Gastrocnemius medialis (tissue), 4 donors: Measurements from ENCODE around the gene PTPA.

Experiments
- POLR2A ChIP-seq, 2 donors: fragments of 450-650 bp; IDR thresholded peaks; one replicate each; pipeline ENCODE4 v1.6.1; 2017; ENCODE audit warnings: antibody characterized with exemption in 2 of 2, mild to moderate bottlenecking in 2 of 2, moderate library complexity in 2 of 2
- TF ChIP-seq, protein P1 (sequence below), 5 experiments: fragments of 450-650 bp in 3 of 5; fragments of 200-600 bp in 2 of 5; sonication (generic) in 2 of 5; IDR thresholded peaks in 4 of 5; conservative IDR thresholded peaks in 1 of 5; 1 replicate in 4 of 5; 2 replicates in 1 of 5; pipeline ENCODE4 v1.5.1; 2016 to 2019; ENCODE audit warnings: antibody characterized with exemption in 5 of 5, mild to moderate bottlenecking in 3 of 5, moderate library complexity in 3 of 5

DNA sequence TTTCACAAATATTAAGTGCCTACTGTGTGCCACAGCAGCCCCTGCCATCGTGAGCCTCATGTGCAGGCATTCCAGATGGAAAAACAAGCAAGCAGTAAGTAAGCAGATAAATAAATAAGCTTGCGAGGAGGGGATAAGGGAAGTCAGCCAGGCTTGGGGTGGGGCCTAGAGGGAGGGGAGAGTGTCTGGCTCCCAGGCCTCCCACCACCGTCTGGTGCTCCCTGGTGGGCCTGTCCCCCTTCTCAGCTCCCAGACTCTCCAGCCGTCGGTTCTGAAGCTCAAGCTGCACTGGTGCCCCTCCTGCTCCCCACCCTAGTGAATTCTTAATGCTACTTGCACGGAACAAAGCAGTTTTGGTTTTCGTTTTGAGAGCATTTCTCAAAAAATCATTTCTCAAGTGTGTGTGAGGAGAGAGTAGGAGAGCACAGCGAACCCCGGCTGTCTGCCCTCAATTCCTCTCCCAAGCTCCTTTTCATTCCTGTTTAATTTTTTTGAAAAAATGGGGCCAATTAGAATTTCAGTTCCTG lies 73.4 kb downstream of the PTPA start:
- TF ChIP-seq, protein P1, sequence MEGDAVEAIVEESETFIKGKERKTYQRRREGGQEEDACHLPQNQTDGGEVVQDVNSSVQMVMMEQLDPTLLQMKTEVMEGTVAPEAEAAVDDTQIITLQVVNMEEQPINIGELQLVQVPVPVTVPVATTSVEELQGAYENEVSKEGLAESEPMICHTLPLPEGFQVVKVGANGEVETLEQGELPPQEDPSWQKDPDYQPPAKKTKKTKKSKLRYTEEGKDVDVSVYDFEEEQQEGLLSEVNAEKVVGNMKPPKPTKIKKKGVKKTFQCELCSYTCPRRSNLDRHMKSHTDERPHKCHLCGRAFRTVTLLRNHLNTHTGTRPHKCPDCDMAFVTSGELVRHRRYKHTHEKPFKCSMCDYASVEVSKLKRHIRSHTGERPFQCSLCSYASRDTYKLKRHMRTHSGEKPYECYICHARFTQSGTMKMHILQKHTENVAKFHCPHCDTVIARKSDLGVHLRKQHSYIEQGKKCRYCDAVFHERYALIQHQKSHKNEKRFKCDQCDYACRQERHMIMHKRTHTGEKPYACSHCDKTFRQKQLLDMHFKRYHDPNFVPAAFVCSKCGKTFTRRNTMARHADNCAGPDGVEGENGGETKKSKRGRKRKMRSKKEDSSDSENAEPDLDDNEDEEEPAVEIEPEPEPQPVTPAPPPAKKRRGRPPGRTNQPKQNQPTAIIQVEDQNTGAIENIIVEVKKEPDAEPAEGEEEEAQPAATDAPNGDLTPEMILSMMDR (IDR thresholded peaks at IDR 0.05 in 4 of 5, conservative IDR thresholded peaks at IDR 0.05 in 1 of 5), result no peak
- TF ChIP-seq POLR2A (IDR thresholded peaks at IDR 0.05), result no peak
